SU-DHL-6 (cell line): ENCODE results near the gene SLC36A2.

Experiments
- H2AFZ ChIP-seq: fragments of 200-600 bp; sonication (generic); 2 replicates; pipeline ENCODE4 v1.6.1; 2014; ENCODE audit warnings: low read depth, mild to moderate bottlenecking, moderate library complexity, mixed read lengths, antibody characterized with exemption, low read length; ENCODE audit not compliant: severe bottlenecking
- H3F3A ChIP-seq: fragments of 200-600 bp; shearing (Covaris generic); 2 replicates; pipeline ENCODE4 v1.6.0; 2016; ENCODE audit warnings: antibody characterized with exemption, mild to moderate bottlenecking; ENCODE audit not compliant: insufficient read depth
- H3K27ac ChIP-seq: fragments of 200-600 bp; sonication (generic); 2 replicates; pipeline ENCODE4 v1.5.1; 2016; ENCODE audit warnings: low read depth, mild to moderate bottlenecking, low read length, moderate library complexity, mixed read lengths
- H3K27me3 ChIP-seq: fragments of 200-600 bp; sonication (generic), shearing (Covaris generic); 2 replicates; pipeline ENCODE4 v1.6.0; 2014; ENCODE audit warnings: mild to moderate bottlenecking, low read length
- H3K36me3 ChIP-seq: fragments of 200-600 bp; sonication (generic); 2 replicates; pipeline ENCODE4 v1.6.1; 2014; ENCODE audit warnings: mild to moderate bottlenecking, low read length, mixed read lengths
- H3K4me2 ChIP-seq: fragments of 300-600, 200-600 bp; shearing (Covaris generic), sonication (generic); 2 replicates; pipeline ENCODE4 v1.6.0; 2014; ENCODE audit warnings: low read length, low read depth, mild to moderate bottlenecking; ENCODE audit not compliant: poor library complexity, severe bottlenecking
- H3K4me3 ChIP-seq: fragments of 200-600 bp; sonication (generic); 2 replicates; pipeline ENCODE4 v1.5.1; 2014; ENCODE audit warnings: antibody characterized with exemption, low read length, mild to moderate bottlenecking, mixed read lengths; ENCODE audit not compliant: insufficient read depth, poor library complexity, severe bottlenecking
- H3K79me2 ChIP-seq: fragments of 200-600 bp; sonication (generic); 2 replicates; pipeline ENCODE4 v1.6.1; 2014; ENCODE audit warnings: mild to moderate bottlenecking, low read length, moderate library complexity; ENCODE audit not compliant: insufficient read depth
- H3K9ac ChIP-seq: fragments of 200-600 bp; sonication (generic); 2 replicates; pipeline ENCODE4 v1.7.0; 2014; ENCODE audit warnings: mild to moderate bottlenecking, low read length
- H3K9me2 ChIP-seq: fragments of 200-600 bp; sonication (generic); replicated peaks from 2 replicates; pipeline ENCODE4 v1.6.1; 2014; ENCODE audit warnings: low read length; ENCODE audit not compliant: insufficient read depth
- H3K9me3 ChIP-seq: fragments of 200-600 bp; sonication (generic); 2 replicates; pipeline ENCODE4 v1.6.1; 2014; ENCODE audit warnings: low read length, mixed read lengths; ENCODE audit not compliant: insufficient read depth
- H4K20me1 ChIP-seq: fragments of 200-600 bp; sonication (generic); 2 replicates; pipeline ENCODE4 v1.6.1; 2014; ENCODE audit warnings: low read depth, mild to moderate bottlenecking, antibody characterized with exemption, low read length, moderate library complexity, mixed read lengths
- CTCF ChIP-seq: fragments of 200-600 bp; sonication (generic); IDR thresholded peaks from one replicate; pipeline ENCODE4 v1.5.1; 2017; ENCODE audit warnings: antibody characterized with exemption, mild to moderate bottlenecking, low read length, moderate library complexity; ENCODE audit not compliant: insufficient read depth, poor library complexity, severe bottlenecking
- EZH2phosphoT487 ChIP-seq: fragments of 200-600 bp; sonication (generic), shearing (Covaris generic); conservative IDR thresholded peaks from 2 replicates; pipeline ENCODE4 v1.6.1; 2018; ENCODE audit warnings: mild to moderate bottlenecking, antibody characterized with exemption, low read length, moderate library complexity, mixed read lengths

Gene SLC36A2

DNA sequence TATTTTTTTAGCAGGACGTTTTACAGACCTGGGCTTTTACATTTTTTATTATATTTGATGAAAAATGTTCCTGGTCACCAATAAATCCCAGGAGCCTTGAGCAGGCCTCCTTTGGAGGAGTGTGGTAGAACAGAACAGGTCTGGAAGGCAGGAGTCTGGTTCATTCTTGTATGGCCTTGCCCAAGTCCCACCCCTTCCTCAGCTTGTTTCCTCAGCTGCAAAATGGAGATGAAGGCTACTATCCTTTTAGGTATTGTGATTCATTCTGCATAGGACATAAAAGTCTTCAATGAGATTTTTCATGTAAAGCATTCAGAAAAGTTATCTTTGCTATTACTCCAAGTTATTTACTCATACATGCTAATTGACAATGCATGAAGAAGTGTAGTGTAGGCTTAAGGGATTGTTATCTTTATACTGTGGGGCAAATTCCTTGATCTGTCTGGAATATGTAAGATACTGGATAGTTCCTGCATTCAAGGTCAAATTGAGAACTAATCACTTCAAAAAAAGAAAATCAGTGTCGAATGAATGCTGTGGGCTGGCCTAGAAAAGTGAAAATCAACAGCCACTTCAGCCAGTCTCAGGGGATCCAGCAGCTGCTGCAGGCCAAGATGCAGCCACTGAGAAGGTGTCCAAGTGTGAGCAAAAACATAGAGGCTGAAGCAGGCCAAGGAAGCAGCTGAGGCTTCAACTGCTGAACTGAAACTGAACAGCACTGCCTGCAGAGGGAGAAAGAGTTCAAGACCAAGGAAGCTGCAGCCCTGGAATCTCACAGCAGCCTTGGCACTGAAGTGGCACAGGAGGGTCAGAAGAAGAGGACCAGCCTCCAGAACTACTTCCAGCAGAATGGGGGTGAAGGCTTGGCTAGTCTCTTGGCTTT, 28.3 kb downstream of the SLC36A2 start:
- H3K4me2 ChIP-seq = no peak overlapping the region
- H3K9ac ChIP-seq = no peak overlapping the region
- H3K27me3 ChIP-seq = no peaks in the 10 kb centered on the region
- TF ChIP-seq CTCF (no peak), EZH2phosphoT487 (no peak)
- H3K9me2 ChIP-seq = no peaks in the 10 kb centered on the region
- H4K20me1 ChIP-seq = no peaks in the 10 kb centered on the region
- no peaks in the 10 kb centered on the region for H3K79me2 ChIP-seq
- H3F3A ChIP-seq = no peaks in the 10 kb centered on the region
- H3K36me3 ChIP-seq = no peaks in the 10 kb centered on the region
- no peaks in the 10 kb centered on the region for H3K9me3 ChIP-seq
- H2AFZ ChIP-seq = no peak overlapping the region
- H3K4me3 ChIP-seq = no peak overlapping the region
- no peak overlapping the region for H3K27ac ChIP-seq

DNA sequence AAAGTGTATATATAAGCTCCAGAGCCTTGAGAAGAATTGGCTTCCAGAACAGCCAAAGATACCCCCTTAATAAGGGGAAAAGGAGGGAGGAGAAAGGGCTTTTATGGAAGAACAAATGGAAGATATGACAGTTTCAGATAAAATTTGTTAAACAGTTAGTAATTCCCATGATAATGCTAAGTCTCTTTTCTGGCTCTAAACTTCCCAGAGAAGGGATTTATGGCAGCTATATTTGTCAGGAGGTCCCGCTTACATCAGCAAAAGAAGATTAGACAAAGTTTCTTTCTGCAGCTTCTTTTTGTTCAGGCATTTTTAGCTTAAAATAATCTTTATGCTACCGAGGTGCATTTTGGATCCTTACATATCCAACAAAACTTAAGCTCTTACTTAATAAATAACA, 29.5 kb downstream of the SLC36A2 start:
- H3K9ac ChIP-seq = no peak overlapping the region
- H3K36me3 ChIP-seq = no peaks in the 10 kb centered on the region
- H3K27ac ChIP-seq = no peak overlapping the region
- no peaks in the 10 kb centered on the region for H3K9me3 ChIP-seq
- TF ChIP-seq EZH2phosphoT487 = no peak
- no peak for TF ChIP-seq CTCF
- no peaks in the 10 kb centered on the region for H3K27me3 ChIP-seq
- no peak overlapping the region for H2AFZ ChIP-seq
- no peak overlapping the region for H3K4me2 ChIP-seq
- H3K9me2 ChIP-seq = no peaks in the 10 kb centered on the region
- H4K20me1 ChIP-seq = no peaks in the 10 kb centered on the region
- H3K4me3 ChIP-seq = no peak overlapping the region
- no peaks in the 10 kb centered on the region for H3F3A ChIP-seq
- no peaks in the 10 kb centered on the region for H3K79me2 ChIP-seq

DNA sequence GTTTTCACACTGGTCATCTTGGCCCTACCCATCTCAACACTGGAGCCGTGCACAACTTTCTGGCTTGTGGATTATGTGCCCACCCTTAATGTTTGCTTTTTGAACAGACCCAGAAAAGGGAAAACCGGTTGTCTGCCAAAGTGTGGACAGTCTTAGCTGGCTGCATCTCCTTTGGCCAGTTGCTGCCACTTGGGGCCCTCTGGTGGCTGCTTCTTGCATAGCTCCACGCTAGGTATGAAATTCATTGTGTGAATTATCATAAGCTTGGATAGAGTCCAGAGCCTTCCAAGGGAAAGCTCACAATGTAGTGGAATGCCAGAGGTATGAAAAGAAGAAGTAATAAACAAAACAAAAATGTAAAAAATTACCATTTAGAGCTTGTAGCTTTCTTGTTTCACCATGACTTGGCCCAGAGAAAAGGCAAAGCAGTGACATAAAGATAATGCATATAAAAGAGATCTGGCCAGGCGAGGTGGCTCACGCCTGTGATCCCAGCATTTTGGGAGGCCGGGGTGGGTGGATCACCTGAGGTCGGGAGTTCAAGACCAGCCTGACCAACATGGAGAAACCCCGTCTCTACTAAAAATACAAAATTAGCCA, 31.3 kb downstream of the SLC36A2 start:
- Histone ChIP-seq H3K4me3 (no peak overlapping the region), H3K4me2 (no peak overlapping the region), H3K9me2 (no peaks in the 10 kb centered on the region), H3K79me2 (no peaks in the 10 kb centered on the region), H3F3A (no peaks in the 10 kb centered on the region), H3K9me3 (no peaks in the 10 kb centered on the region), H3K9ac (no peak overlapping the region), H3K36me3 (no peaks in the 10 kb centered on the region), H3K27me3 (no peaks in the 10 kb centered on the region), H4K20me1 (no peaks in the 10 kb centered on the region), H3K27ac (no peak overlapping the region), H2AFZ (no peak overlapping the region)
- no peak for TF ChIP-seq EZH2phosphoT487
- peak; percentile 98 for TF ChIP-seq CTCF
